ENCODE results near the gene SPATA21.

GRCh38 chr1:16380868-16381267 is 56.4 kb downstream of the SPATA21 start:
- TF ChIP-seq POLR2A (IDR thresholded peaks at IDR 0.05; ENCODE audit: low read length), result no peak
- no peak for TF ChIP-seq GATA1 (IDR thresholded peaks at IDR 0.05; ENCODE audit: low read depth, low read length)
